Thoracic aorta (tissue), 2 donors: Measurements from ENCODE around the gene BRAT1. TPM values are rescaled to one million over a fixed set of nuclear protein-coding genes. Genes with fewer than 3 reads are reported as not detected.

ENCODE experiments used
- ATAC-seq: fragments of 150-250 bp; one replicate; pipeline ENCODE4 v1.8.0; 2017; ENCODE audit warnings: low read depth; ENCODE audit not compliant: insufficient number of reproducible peaks, low FRiP score
- DNase-seq: peaks from one replicate; pipeline ENCODE4 v3.0.0-alpha.2; 2020; ENCODE audit warnings: low spot score
- H3K27ac ChIP-seq, 2 donors: fragments of 200-600 bp; sonication (generic); 1 replicate in 1 of 2; 2 replicates in 1 of 2; pipeline ENCODE4 v1.5.1; 2016; ENCODE audit warnings: mild to moderate bottlenecking in 2 of 2, moderate library complexity in 2 of 2
- H3K27me3 ChIP-seq: fragments of 200-600 bp; sonication (generic); replicated peaks from 2 replicates; pipeline ENCODE4 v1.6.0; 2016; ENCODE audit warnings: mild to moderate bottlenecking; ENCODE audit not compliant: insufficient read depth
- H3K36me3 ChIP-seq: fragments of 200-600 bp; sonication (generic); one replicate; pipeline ENCODE4 v1.5.1; 2016
- H3K4me1 ChIP-seq, 2 donors: fragments of 200-600 bp; sonication (generic); 1 replicate in 1 of 2; 2 replicates in 1 of 2; pipeline versions ENCODE4 v1.5.1 to v1.6.0; 2016; ENCODE audit warnings: low read depth in 2 of 2, mild to moderate bottlenecking in 1 of 2; ENCODE audit not compliant: control insufficient read depth in 1 of 2
- H3K4me3 ChIP-seq: fragments of 200-600 bp; sonication (generic); 2 replicates; pipeline ENCODE4 v1.5.1; 2016; ENCODE audit warnings: mild to moderate bottlenecking
- H3K9me3 ChIP-seq: fragments of 200-600 bp; sonication (generic); 2 replicates; pipeline ENCODE4 v1.5.1; 2016
- total RNA-seq, 2 donors: library from RNA; depleted of rRNA; stranded (reverse); fragments of >200 nt; gene quantifications; one replicate each; pipeline versions ENCODE4 v1.1.0 to v1.2.3, GENCODE V29; 2016
- TF ChIP-seq, protein P1 (sequence below): fragments of 200-600 bp; sonication (generic); IDR thresholded peaks from one replicate; pipeline ENCODE4 v1.5.1; 2019; ENCODE audit warnings: antibody characterized with exemption

Gene BRAT1
- total RNA-seq, 2 donors from 2014 or later, result 28.8 to 43.6 TPM

DNA sequence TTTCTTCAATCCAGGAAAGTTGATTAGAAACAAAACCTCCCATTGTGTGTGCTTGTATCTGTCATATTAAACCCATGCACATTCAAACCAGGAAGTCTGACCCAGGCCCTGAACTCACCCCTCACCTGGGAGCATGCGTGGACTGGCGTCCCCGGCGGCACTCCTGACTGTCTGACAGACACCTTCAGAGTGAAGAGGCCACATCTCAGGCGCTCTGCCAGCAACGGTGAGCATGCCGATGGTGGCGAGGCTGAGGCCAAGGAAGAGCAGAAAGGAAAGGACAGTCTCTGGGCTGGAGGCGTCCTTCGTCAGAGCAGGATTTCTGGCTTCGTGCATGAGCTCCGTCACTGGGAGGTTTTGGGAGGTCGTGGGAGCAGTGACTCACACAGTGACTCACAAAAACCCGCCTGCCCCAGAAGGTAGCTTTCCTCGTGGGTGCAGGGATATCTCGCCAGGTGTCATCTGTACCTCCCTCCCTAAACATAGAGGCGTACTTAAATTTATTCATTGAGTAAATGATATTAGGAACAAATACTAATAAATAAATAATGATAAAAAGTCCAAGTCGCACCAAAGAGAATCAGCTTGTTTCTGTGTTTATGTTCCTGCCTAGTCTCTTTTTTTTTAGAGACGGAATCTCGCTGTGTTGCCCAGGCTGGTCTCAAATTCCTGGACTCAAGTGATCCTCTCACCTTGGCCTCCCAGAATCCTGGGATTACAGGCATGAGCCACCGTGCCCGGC, 16.9 kb upstream of the BRAT1 start:
- Histone ChIP-seq H3K36me3 (peaks cover 2% of the 10 kb centered on the region), H3K27me3 (no peaks in the 10 kb centered on the region), H3K4me1 (peaks cover 0 to 6% of the 10 kb centered on the region in 2 donors), H3K27ac (no peak overlapping the region), H3K4me3 (no peak overlapping the region), H3K9me3 (no peaks in the 10 kb centered on the region)
- ATAC-seq (no peak), DNase-seq (no peak)
- TF ChIP-seq, protein P1, sequence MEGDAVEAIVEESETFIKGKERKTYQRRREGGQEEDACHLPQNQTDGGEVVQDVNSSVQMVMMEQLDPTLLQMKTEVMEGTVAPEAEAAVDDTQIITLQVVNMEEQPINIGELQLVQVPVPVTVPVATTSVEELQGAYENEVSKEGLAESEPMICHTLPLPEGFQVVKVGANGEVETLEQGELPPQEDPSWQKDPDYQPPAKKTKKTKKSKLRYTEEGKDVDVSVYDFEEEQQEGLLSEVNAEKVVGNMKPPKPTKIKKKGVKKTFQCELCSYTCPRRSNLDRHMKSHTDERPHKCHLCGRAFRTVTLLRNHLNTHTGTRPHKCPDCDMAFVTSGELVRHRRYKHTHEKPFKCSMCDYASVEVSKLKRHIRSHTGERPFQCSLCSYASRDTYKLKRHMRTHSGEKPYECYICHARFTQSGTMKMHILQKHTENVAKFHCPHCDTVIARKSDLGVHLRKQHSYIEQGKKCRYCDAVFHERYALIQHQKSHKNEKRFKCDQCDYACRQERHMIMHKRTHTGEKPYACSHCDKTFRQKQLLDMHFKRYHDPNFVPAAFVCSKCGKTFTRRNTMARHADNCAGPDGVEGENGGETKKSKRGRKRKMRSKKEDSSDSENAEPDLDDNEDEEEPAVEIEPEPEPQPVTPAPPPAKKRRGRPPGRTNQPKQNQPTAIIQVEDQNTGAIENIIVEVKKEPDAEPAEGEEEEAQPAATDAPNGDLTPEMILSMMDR, result no peak

DNA sequence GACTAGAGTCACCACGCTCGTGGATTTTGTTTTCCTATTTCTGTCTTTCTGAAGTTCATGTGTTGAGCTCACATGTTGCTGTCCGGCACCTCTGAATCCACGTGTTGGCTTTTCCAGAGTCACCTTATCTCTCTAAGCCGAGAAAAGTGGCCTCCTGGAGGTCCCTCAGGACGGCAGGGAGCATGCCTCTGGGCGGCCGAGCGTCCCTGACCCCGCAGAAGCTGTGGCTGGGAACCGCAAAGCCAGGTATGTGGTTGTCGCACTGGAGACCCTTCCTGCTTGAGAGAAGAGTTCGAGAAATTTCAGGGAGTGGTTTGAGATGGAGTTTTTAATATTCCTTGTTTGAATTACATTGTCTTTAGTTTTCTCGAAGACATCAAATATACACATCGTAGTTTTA, 16.1 kb upstream of the BRAT1 start:
- Histone ChIP-seq H3K36me3 (peaks cover 2% of the 10 kb centered on the region), H3K27ac (no peak overlapping the region), H3K27me3 (no peaks in the 10 kb centered on the region), H3K4me3 (no peak overlapping the region), H3K4me1 (peaks cover 0 to 6% of the 10 kb centered on the region in 2 donors), H3K9me3 (no peaks in the 10 kb centered on the region)
- DNase-seq, result no peak
- TF ChIP-seq, protein P1, result no peak
- ATAC-seq, result no peak

DNA sequence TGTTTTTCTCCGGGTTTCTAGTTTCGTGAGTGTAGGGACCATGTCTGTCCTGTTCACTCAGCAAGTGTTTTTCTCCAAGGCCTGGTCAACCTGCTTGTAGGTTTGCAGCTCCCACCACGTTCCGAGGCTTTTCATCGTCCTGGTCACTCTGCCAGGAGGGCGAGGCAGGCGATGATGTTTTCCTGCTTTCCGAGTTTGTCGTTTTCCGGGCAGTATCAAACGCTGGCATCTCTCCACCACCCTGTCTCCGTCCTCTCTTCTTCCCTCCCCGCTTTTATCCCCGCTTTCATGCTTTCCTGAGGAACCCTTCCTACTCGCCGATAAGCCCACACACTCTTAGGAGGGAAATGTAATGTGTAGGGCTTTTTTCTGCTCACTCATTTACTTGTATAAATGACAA, 14.7 kb upstream of the BRAT1 start:
- TF ChIP-seq, protein P1, result no peak
- H3K9me3 ChIP-seq, result no peaks in the 10 kb centered on the region
- no peak overlapping the region for H3K27ac ChIP-seq
- DNase-seq (no peak), ATAC-seq (no peak)
- H3K4me1 ChIP-seq, result peaks cover 0 to 6% of the 10 kb centered on the region in 2 donors
- H3K27me3 ChIP-seq, result no peaks in the 10 kb centered on the region
- H3K36me3 ChIP-seq, result peaks cover 2% of the 10 kb centered on the region
- no peak overlapping the region for H3K4me3 ChIP-seq

DNA sequence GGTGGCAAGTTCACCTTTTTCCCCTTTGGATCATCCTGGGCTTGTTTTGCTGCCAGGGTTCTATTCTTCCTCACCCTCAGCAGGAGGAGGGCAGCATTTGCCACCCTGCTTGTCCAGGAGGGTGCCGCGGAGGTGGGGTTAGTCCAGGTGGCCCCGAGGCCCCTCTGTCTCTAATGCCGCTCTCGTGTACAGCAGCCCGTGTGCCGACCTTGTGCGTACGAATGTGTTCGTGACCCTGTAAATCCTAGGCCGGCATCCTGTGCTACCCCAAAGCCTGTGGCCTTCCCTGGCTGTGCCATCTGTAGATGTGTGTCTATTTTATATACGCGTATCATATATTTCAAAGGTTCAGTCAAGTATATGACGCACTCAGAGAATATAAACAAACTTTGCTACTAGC, 14.1 kb upstream of the BRAT1 start:
- no peak overlapping the region for H3K27ac ChIP-seq
- no peak for ATAC-seq
- no peak for DNase-seq
- H3K4me1 ChIP-seq, result peaks cover 0 to 6% of the 10 kb centered on the region in 2 donors
- no peaks in the 10 kb centered on the region for H3K27me3 ChIP-seq
- peaks cover 2% of the 10 kb centered on the region for H3K36me3 ChIP-seq
- H3K9me3 ChIP-seq, result no peaks in the 10 kb centered on the region
- TF ChIP-seq, protein P1, result no peak
- no peak overlapping the region for H3K4me3 ChIP-seq

DNA sequence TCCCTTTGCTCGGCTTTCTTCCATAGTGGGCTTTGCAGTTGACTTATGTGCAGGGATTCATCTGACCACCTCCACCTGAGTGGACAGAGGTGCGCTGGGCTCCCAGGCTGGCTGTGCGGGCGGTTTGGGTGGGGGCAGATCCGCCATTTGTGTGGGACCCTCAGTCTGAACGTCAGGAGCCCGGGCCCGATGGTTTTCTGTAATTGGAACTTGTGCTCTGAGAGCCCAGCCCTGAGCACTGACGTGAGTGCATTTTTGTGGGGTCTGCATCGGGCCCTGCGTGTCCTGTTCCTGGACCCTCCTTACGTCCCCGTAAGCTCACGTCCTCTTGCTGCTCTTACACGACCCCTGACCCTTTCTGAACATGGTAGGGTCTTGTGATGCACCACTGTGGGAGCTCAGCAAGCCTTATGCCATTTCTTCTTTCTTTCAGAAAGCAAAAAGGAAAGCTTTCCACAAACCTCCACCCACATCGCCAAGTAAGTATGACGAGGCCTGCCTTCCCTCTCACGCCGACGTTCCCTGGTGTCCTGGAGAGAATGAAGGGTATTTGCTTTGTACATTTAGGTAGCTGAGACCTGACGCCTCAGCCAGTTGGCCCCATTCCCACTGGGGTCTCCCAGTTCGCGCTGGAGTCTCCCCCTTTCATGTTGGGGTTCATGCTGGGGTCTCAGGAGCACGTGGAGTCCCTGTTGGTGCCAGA, 13.3 kb upstream of the BRAT1 start:
- Histone ChIP-seq H3K36me3 (peaks cover 2% of the 10 kb centered on the region), H3K4me3 (no peak overlapping the region), H3K27ac (no peak overlapping the region), H3K4me1 (peaks cover 0 to 6% of the 10 kb centered on the region in 2 donors), H3K27me3 (no peaks in the 10 kb centered on the region), H3K9me3 (no peaks in the 10 kb centered on the region)
- ATAC-seq (no peak), DNase-seq (no peak)
- TF ChIP-seq, protein P1, result no peak
